ENCODE results near the gene ATP9A. TPM values are rescaled to one million over a fixed set of nuclear protein-coding genes. Genes with fewer than 3 reads are reported as not detected.

Gene ATP9A
- total RNA-seq, 1 experiment from 2014 or later: 18.6 TPM

- Histone ChIP-seq H3K27me3 (ENCODE audit: insufficient read depth, low read depth) (no peaks in the 10 kb centered on the region), H3K27ac (no peak overlapping the region), H3K9me2 (ENCODE audit: insufficient read depth) (no peaks in the 10 kb centered on the region), H3K4me1 (replicated peaks; ENCODE audit: insufficient read depth) (no peaks in the 10 kb centered on the region), H3K36me3 (ENCODE audit: low read depth) (no peaks in the 10 kb centered on the region), H3K9me3 (ENCODE audit: insufficient read depth, low read depth) (no peaks in the 10 kb centered on the region), H2AFZ (no peak overlapping the region), H4K20me1 (ENCODE audit: insufficient read depth) (no peaks in the 10 kb centered on the region; the same call in 1 of the 2 replicates), H3F3A (ENCODE audit: insufficient read depth, low read depth) (no peaks in the 10 kb centered on the region; the same call in 1 of the 2 replicates), H3K4me2 (no peak overlapping the region), H3K4me3 (no peak overlapping the region), H3K79me2 (ENCODE audit: low read depth) (no peaks in the 10 kb centered on the region)
- TF ChIP-seq CTCF (conservative IDR thresholded peaks at IDR 0.05) (no peak), EZH2 (IDR thresholded peaks at IDR 0.05; ENCODE audit: low read depth) (no peak)
- ChIA-PET POLR2A (ENCODE audit: unreplicated experiment) (no interaction called here), CTCF (no interaction called here)
- no peak for DNase-seq
- no TSS peak for BruUV-seq (replicated peaks)
- intact Hi-C loops (cut with micrococcal nuclease; ENCODE audit: unreplicated experiment): no loop called here
Measured at GRCh38 chr20:51680067-51680749, 88.0 kb downstream of the ATP9A start.

GRCh38 chr20:51679254-51679921 is 88.8 kb downstream of the ATP9A start:
- ChIA-PET CTCF (no interaction called here), POLR2A (ENCODE audit: unreplicated experiment) (no interaction called here)
- H3F3A ChIP-seq (ENCODE audit: insufficient read depth, low read depth): no peaks in the 10 kb centered on the region; the same call in 1 of the 2 replicates
- no peak for DNase-seq
- H4K20me1 ChIP-seq (ENCODE audit: insufficient read depth): no peaks in the 10 kb centered on the region; the same call in 1 of the 2 replicates
- H2AFZ ChIP-seq: no peak overlapping the region
- no peak overlapping the region for H3K4me2 ChIP-seq
- BruUV-seq (replicated peaks): no TSS peak
- H3K27me3 ChIP-seq (ENCODE audit: insufficient read depth, low read depth): no peaks in the 10 kb centered on the region
- TF ChIP-seq CTCF (conservative IDR thresholded peaks at IDR 0.05): no peak
- H3K9me2 ChIP-seq (ENCODE audit: insufficient read depth): no peaks in the 10 kb centered on the region
- intact Hi-C loops (cut with micrococcal nuclease; ENCODE audit: unreplicated experiment): no loop called here
- no peaks in the 10 kb centered on the region for H3K79me2 ChIP-seq (ENCODE audit: low read depth)
- no peak overlapping the region for H3K4me3 ChIP-seq
- H3K27ac ChIP-seq: no peak overlapping the region
- H3K9me3 ChIP-seq (ENCODE audit: insufficient read depth, low read depth): no peaks in the 10 kb centered on the region
- H3K36me3 ChIP-seq (ENCODE audit: low read depth): no peaks in the 10 kb centered on the region
- no peaks in the 10 kb centered on the region for H3K4me1 ChIP-seq (replicated peaks; ENCODE audit: insufficient read depth)

- no peaks in the 10 kb centered on the region for H3K79me2 ChIP-seq (ENCODE audit: low read depth)
- H2AFZ ChIP-seq: no peak overlapping the region
- no peak for DNase-seq
- H3F3A ChIP-seq (ENCODE audit: insufficient read depth, low read depth): no peaks in the 10 kb centered on the region
- no peaks in the 10 kb centered on the region for H3K4me1 ChIP-seq (replicated peaks; ENCODE audit: insufficient read depth)
- no peaks in the 10 kb centered on the region; the same call in 1 of the 2 replicates for H4K20me1 ChIP-seq (ENCODE audit: insufficient read depth)
- 0 out of 2 replicates have a peak, but pooled peaks cover 8% of the 10 kb centered on the region for H3K36me3 ChIP-seq (ENCODE audit: low read depth)
- ChIA-PET CTCF (interaction anchor here (0.6 kb wide), 2 partner anchors 14 to 23 kb away, joined by 3 to 6 read pairs; no protein-coding TSS in a partner anchor), POLR2A (ENCODE audit: unreplicated experiment) (no interaction called here)
- intact Hi-C loops (cut with micrococcal nuclease; ENCODE audit: unreplicated experiment): no loop called here
- BruUV-seq (replicated peaks): no TSS peak
- no peaks in the 10 kb centered on the region for H3K9me2 ChIP-seq (ENCODE audit: insufficient read depth)
- H3K4me3 ChIP-seq: no peak overlapping the region
- no peak overlapping the region for H3K27ac ChIP-seq
- H3K4me2 ChIP-seq: no peak overlapping the region
- TF ChIP-seq CTCF (conservative IDR thresholded peaks at IDR 0.05) (no peak), EZH2 (IDR thresholded peaks at IDR 0.05; ENCODE audit: low read depth) (no peak)
- H3K9me3 ChIP-seq (ENCODE audit: insufficient read depth, low read depth): no peaks in the 10 kb centered on the region
- no peaks in the 10 kb centered on the region for H3K27me3 ChIP-seq (ENCODE audit: insufficient read depth, low read depth)
Measured at GRCh38 chr20:51678026-51678697, 90.0 kb downstream of the ATP9A start.
